HG02852 (cell line): ENCODE measurements around the gene FNIP1.
"Not testable (repeated sequence)": the region's sequence is repeated elsewhere in the genome, so short reads cannot be mapped to it uniquely, and the experiment has no call there.

Experiments
- ATAC-seq: cut with Tn5 transposase; IDR thresholded peaks from one replicate; pipeline ENCODE4 v1.9.1; 2021; ENCODE audit warnings: mild to moderate bottlenecking, moderate library complexity; ENCODE audit not compliant: unreplicated experiment

Gene FNIP1

GRCh38 chr5:131754363-131754762 is 42.5 kb downstream of the FNIP1 start:
- ATAC-seq = no peak

- no peak for ATAC-seq
These were observed 45.3 kb downstream of the FNIP1 start for GRCh38 chr5:131751506-131751905.

- no peak for ATAC-seq
These were observed 46.9 kb downstream of the FNIP1 start for GRCh38 chr5:131749723-131750470.

DNA sequence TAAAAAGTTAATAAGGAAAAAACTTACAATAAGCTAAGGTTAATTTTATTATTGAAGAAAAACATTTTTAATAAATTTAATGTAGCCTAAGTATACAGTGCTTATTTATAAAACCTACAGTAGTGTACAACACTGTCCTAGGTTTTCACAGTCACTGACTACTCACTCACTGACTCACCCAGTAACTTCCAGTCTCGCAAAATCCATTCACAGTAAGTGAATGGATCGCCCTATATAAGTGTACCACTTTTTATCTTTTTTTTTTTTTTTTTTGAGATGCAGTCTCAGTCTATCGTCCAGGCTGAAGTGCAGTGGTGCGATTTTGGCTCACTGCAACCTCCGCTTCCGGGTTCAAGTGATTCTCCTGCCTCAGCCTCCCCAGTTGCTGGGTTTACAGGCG is 47.7 kb downstream of the FNIP1 start:
- ATAC-seq = no peak

DNA sequence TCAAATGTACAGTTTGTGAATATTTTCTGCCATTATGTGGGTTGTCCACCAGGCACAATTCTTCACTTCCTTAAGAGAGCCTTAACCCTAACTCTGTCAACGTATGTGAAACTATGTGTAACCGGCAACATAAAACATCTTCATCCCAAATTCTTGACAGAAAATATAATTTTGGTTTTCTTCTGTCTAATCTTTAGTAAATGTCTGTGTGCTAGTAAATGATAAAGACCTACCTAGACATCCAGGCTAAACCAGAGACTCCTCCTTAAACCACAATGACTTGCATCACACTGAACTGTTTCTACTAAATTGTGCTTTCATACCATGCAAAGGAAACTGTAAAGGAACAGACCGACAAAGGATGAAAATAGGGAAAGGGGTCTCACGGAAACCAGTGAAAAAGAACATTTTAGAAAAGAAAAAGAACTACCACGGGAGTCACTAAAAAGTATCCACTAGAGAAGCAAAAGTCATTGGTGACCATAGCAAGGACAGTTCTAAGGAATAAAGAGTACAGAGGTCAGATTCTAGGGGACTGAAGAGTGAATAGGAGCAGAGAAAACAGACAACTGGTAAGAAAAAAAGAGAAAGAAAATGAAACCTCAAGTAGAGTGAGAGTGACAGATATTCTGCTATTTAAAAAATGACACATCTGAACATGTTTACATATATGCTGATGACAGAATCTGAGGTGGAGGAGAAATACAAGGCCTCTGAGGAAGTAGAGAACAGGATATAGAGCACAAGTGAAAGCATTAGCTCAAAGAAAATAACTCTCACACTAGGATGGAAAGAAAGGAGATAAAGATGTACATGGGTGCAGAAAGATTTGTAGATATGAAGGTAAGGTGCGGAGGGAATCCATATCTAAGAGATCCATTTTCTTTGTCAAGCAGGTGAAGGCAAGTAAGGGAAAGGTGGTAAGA is 49.4 kb downstream of the FNIP1 start:
- peak; percentile 77 for ATAC-seq

- no peak for ATAC-seq
These were observed 50.4 kb downstream of the FNIP1 start for GRCh38 chr5:131746423-131746822.

DNA sequence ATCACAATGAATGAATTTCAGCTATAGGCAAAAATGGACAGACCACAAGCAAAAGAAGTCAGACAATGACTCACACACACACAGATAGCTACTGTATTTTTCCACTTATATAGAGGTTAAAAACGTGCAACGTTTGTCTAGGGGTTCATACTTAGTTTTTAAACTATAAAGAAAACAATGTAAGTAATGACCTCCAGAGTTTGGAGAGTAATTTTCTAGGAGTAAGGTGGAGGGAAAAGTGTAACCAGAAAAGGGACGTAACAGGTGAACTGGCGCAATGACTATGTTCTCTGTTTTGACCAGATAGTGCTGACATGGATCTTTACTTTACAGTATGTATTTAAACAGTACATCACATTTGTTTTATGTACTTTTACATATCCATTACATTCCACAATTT is 51.1 kb downstream of the FNIP1 start:
- ATAC-seq = no peak

- no peak for ATAC-seq
These were observed 51.7 kb downstream of the FNIP1 start for GRCh38 chr5:131745155-131745554.

DNA sequence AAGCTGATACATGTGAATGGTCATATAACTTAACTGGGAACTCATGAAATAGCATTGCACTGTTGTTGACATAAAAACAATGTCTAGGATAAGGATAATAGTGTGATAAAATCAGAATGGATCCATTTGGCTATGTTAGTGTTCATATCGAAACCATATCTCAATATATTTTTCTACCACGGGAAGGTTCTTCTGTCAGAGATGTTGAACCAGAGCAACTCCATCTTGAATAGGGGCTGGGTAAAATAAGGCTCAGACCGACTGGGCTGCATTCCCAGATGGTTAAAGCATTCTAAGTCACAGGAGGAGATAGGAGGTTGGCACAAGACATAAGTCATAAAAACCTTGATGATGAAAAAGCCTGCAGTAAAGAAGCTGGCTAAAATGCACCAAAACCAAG is 56.3 kb downstream of the FNIP1 start:
- no peak for ATAC-seq

DNA sequence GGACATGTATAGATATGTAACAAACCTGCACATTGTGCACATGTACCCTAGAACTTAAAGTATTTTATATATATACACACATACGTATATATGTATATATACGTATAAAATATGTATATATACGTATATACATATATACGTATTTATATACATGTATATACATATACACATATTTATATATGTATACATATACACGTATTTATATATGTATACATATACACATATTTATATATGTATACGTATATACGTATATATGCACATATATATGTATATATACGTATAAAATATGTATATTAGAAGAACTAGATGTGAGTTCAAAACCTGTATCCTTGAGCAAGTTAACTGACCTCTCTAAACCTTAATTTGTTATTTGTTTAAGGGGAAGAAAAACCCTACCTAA is 61.4 kb downstream of the FNIP1 start:
- ATAC-seq = no peak

DNA sequence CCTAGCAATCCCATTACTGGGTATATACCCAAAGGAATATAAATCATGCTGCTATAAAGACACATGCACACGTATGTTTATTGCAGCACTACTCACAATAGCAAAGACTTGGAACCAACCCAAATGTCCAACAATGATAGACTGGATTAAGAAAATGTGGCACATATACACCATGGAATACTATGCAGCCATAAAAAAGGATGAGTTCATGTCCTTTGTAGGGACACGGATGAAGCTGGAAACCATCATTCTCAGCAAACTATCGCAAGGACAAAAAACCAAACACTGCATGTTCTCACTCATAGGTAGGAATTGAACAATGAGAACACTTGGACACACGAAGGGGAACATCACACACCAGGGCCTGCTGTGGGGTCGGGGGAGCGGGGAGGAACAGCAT is 61.9 kb downstream of the FNIP1 start:
- ATAC-seq = not testable (repeated sequence)

GRCh38 chr5:131729292-131729691 is 67.5 kb downstream of the FNIP1 start:
- ATAC-seq = not testable (repeated sequence)

DNA sequence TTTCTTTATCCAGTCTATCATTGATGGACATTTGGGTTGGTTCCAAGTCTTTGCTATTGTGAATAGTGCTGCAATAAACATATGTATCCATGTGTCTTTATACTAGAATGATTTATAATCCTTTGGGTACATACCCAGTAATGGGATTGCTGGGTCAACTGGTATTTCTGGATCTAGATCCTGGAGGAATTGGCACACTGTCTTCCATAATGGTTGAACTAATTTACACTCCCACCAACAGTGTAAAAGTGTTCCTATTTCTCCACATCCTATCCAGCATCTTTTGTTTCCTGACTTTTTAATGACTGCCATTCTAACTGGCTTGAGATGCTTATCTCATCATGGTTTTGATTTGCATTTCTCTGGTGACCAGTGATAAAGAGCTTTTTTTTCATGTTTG is 72.7 kb downstream of the FNIP1 start:
- not testable (repeated sequence) for ATAC-seq

GRCh38 chr5:131720714-131721113 is 76.1 kb downstream of the FNIP1 start:
- ATAC-seq = no peak

DNA sequence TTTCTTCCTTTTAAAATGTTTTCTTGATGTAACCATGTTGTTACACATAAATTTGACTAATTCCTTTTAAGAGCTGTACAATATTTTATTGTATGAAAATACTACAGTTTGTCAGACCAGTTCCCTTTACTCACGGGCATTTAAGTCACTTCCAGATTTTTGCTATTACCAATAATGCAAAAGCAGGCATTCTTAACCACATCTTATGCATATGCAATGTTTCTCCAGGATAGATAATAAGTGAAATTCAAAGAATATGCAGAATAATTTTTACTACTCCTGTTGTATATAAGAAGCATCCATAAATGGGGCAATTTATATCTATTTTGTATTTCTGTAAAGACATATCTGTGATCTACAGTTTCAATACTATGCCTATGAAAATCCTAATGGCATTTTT is 77.3 kb downstream of the FNIP1 start:
- ATAC-seq = no peak

- ATAC-seq = no peak
These were observed 78.3 kb downstream of the FNIP1 start for GRCh38 chr5:131718487-131719014.

DNA sequence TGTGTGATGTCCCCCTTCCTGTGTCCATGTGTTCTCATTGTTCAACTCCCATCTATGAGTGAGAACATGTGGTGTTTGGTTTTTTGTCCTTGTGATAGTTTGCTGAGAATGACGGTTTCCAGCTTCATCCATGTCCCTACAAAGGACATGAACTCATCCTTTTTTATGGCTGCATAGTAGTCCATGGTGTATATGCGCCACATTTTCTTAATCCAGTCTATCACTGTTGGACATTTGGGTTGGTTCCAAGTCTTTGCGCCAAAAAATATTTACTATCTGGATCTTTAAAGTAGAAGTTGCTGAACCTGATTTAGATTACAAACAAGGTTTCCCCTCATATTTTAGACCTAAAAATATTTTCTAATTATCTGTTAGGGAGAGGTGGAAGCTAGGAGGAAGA is 79.7 kb downstream of the FNIP1 start:
- ATAC-seq = not testable (repeated sequence)

GRCh38 chr5:131716650-131717049 is 80.2 kb downstream of the FNIP1 start:
- no peak for ATAC-seq

GRCh38 chr5:131710391-131710790 is 86.4 kb downstream of the FNIP1 start:
- no peak for ATAC-seq

GRCh38 chr5:131709043-131709442 is 87.8 kb downstream of the FNIP1 start:
- ATAC-seq = no peak

DNA sequence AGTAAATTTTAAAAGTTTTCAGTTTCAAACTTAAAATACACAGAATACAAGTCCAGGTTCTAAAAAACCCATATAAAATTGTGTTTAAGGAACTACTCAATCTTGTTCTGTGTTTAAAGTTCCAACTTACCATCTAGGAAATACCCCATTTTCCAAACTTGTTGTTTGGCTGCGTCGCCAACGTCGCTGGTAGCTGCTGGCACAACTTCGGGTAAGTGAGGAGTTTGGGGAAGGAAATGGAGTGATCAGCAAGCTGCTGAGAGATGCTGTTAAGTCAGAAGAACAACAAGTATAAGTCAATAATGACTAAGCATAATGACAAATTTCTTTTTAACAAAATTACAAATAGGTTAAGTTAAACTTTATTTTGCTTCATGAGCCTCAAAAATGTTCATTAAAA is 90.5 kb downstream of the FNIP1 start:
- ATAC-seq = no peak

DNA sequence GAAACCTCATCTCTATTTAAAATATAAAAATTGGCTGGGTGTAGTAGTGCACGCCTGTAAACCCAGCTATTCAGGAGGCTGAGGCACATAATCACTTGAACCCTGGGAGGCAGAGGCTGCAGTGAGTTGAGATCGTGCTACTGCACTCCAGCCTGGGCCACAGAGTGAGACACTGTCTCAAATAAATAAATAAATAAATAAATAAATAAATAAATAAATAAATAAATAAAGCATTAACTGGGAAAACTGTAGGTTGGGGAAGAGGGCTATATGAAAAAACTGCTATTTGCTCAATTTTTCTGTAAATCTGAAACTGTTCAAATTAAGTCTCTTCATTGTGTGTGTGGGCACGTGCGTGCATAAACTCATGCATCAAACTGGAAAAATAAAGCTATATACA is 101.9 kb downstream of the FNIP1 start:
- ATAC-seq = no peak
